Calu3 (cell line): ENCODE data around the gene RPS19. TPM values are rescaled to one million over a fixed set of nuclear protein-coding genes. Genes with fewer than 3 reads are reported as not detected.

Source experiments
- BruUV-seq: library from RNA; stranded (reverse); fragments of 400-500 nt; replicated peaks from 2 replicates; lab custom pipeline; 2021; lab: Mats Ljungman, UMichigan
- CTCF ChIA-PET: fragments of 300-600 bp; sonication (Branson Sonifier 250); formaldehyde crosslinking; loops from one replicate; lab custom pipeline; 2022; ENCODE audit warnings: antibody characterized with exemption; lab: Charles Lee
- DNase-seq: peaks from one replicate; pipeline ENCODE4 v3.0.0; 2022
- H3K27ac Mint-ChIP-seq: one replicate; pipeline ENCODE4 v1.8.0; 2022; ENCODE audit warnings: mixed read lengths; ENCODE audit not compliant: unreplicated experiment
- H3K27me3 Mint-ChIP-seq: one replicate; pipeline ENCODE4 v1.8.0; 2022; ENCODE audit warnings: mixed read lengths; ENCODE audit not compliant: unreplicated experiment
- H3K36me3 Mint-ChIP-seq: one replicate; pipeline ENCODE4 v1.8.0; 2022; ENCODE audit warnings: mild to moderate bottlenecking, moderate library complexity, mixed read lengths; ENCODE audit not compliant: insufficient read depth, unreplicated experiment
- H3K4me1 Mint-ChIP-seq: one replicate; pipeline ENCODE4 v1.8.0; 2022; ENCODE audit warnings: mild to moderate bottlenecking, low read depth, mixed read lengths; ENCODE audit not compliant: unreplicated experiment
- H3K4me3 Mint-ChIP-seq: one replicate; pipeline ENCODE4 v1.8.0; 2022; ENCODE audit warnings: mild to moderate bottlenecking, low read depth, moderate library complexity, mixed read lengths; ENCODE audit not compliant: unreplicated experiment
- H3K9me3 Mint-ChIP-seq: one replicate; pipeline ENCODE4 v1.8.0; 2022; ENCODE audit warnings: low read depth, mixed read lengths; ENCODE audit not compliant: unreplicated experiment
- intact Hi-C: fragments of 100-400 bp; cut with micrococcal nuclease; formaldehyde crosslinking; loops from one replicate; pipeline ENCODE4 v1.10.0; 2022; ENCODE audit not compliant: unreplicated experiment
- total RNA-seq: library from RNA; stranded (reverse); gene quantifications from 2 replicates; pipeline ENCODE4 v1.2.3, GENCODE V29; 2022
- TF ChIP-seq, protein P1 (sequence below): fragments of 200-600 bp; IDR thresholded peaks from one replicate; pipeline ENCODE4 v1.8.0; 2022; ENCODE audit warnings: antibody characterized with exemption; ENCODE audit not compliant: unreplicated experiment

Gene RPS19
- total RNA-seq, 1 experiment from 2014 or later = 2,220 TPM

DNA sequence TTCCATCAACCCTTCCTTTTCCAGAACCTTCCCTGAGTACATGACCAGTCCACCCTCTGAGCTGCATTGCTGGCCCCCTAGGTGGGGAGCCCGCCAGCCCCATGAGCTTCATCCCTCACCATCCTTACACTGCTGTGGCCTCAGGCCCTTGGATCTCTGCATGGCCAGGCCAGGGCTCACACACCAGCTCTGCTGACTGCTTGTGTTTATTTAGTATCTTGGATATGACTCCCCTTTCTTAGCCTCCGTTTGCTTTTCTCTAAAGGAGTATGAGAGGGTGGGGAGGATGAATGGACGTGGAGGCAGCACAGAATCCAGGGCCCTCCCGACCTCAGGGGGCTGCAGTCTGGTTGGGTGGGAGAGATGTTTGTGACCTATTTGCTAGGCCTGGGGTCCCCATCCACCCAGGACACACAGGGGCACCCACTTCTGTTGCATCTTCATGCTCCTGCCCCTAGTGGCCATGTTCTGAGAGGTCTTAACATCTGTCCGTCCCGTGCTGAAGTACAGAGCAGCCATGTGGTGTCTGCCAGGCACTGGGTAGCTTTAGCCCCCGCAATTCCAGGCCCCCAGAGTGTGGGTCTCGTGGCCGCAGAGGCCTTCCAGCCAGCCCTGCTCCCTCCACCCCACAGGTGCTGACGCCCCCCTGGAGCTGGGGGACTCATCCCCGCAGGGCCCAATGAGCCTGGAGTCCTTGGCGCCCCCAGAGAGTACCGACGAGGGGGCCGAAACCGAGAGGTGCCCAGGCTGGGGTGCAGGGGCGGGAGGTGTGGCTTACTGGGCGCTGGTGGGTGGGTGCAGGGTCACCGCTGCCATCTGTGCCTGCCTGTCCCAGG lies 35.9 kb downstream of the RPS19 start:
- no peaks in the 10 kb centered on the region for H3K4me1 Mint-ChIP-seq
- H3K9me3 Mint-ChIP-seq = no peaks in the 10 kb centered on the region
- BruUV-seq = no TSS peak
- CTCF ChIA-PET = interaction anchor here (1.0 kb wide), 1 partner anchor 11 kb away, joined by 3 read pairs; no protein-coding TSS in a partner anchor
- H3K36me3 Mint-ChIP-seq = peaks cover 31% of the 10 kb centered on the region
- intact Hi-C loops = no loop called here
- H3K4me3 Mint-ChIP-seq = no peak overlapping the region
- H3K27ac Mint-ChIP-seq = no peak overlapping the region
- no peak for DNase-seq
- TF ChIP-seq, protein P1, sequence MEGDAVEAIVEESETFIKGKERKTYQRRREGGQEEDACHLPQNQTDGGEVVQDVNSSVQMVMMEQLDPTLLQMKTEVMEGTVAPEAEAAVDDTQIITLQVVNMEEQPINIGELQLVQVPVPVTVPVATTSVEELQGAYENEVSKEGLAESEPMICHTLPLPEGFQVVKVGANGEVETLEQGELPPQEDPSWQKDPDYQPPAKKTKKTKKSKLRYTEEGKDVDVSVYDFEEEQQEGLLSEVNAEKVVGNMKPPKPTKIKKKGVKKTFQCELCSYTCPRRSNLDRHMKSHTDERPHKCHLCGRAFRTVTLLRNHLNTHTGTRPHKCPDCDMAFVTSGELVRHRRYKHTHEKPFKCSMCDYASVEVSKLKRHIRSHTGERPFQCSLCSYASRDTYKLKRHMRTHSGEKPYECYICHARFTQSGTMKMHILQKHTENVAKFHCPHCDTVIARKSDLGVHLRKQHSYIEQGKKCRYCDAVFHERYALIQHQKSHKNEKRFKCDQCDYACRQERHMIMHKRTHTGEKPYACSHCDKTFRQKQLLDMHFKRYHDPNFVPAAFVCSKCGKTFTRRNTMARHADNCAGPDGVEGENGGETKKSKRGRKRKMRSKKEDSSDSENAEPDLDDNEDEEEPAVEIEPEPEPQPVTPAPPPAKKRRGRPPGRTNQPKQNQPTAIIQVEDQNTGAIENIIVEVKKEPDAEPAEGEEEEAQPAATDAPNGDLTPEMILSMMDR = peak; percentile 29
- no peaks in the 10 kb centered on the region for H3K27me3 Mint-ChIP-seq

DNA sequence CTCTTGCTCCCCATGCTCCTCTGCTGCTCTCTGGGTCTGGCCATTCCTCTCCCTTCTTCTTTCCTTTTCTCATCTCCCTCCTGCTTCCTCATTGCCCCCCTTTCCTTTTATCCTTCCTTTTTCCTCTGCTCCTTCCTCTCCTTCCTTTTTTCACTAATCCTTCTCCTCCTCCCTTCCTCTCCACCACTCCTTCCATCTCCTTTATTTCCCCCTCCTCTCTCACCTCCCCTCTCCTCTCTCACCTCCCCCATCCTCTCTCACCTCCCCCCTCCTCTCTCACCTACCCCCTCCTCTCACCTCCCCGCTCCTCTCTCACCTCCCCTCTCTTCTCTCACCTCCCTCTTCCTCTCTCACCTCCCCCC lies 36.5 kb downstream of the RPS19 start:
- BruUV-seq = no TSS peak
- no peaks in the 10 kb centered on the region for H3K27me3 Mint-ChIP-seq
- no peaks in the 10 kb centered on the region for H3K4me1 Mint-ChIP-seq
- no peaks in the 10 kb centered on the region for H3K9me3 Mint-ChIP-seq
- no peak for DNase-seq
- intact Hi-C loops = no loop called here
- peaks cover 37% of the 10 kb centered on the region for H3K36me3 Mint-ChIP-seq
- CTCF ChIA-PET = no interaction called here
- H3K4me3 Mint-ChIP-seq = no peak overlapping the region
- no peak overlapping the region for H3K27ac Mint-ChIP-seq
- TF ChIP-seq, protein P1 = no peak

DNA sequence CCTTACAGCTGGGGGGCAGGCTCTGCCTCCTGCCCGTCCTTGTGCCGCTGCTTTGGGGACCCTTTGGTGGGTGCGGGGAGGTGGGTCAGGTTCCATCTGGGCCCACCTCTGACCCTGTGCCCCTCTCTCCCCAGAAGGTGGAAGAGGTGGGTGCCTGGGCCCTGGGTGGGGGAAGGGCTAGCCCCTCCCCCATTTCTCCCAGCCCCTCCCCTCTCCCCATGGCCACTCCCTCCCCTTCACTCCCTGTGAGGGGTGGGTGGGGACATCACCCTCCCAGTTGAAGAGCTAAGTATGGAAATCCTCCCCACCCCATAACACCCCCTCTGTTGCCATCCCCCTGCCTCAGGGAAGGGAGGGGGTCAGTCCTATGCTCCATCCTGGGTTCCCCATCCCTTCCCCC lies 37.1 kb downstream of the RPS19 start:
- Mint-ChIP-seq H3K4me3 (no peak overlapping the region), H3K27me3 (no peaks in the 10 kb centered on the region)

DNA sequence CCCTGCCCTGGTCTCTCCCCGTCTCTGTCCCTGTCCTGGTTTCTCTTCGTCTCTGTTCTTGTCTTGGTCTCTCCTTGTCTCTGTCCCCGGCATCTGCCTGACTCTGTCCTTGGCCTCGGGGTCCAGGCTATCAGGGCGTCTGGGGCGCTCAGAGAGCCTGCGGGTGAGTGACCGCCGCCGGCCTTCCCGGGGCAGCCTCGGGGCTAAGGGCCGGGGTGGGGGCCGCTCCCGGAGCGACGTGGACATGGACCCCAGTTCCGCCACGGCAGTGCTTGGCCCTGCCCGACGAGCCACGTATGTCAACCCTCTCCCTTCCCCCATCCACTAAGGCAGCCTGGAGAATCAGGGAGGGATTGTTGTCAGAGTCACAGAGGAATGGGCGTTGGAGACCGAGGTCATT lies 37.8 kb downstream of the RPS19 start:
- no peaks in the 10 kb centered on the region for H3K4me1 Mint-ChIP-seq
- no peaks in the 10 kb centered on the region for H3K9me3 Mint-ChIP-seq
- peaks cover 41% of the 10 kb centered on the region for H3K36me3 Mint-ChIP-seq
- CTCF ChIA-PET = interaction anchor here (0.7 kb wide), 1 partner anchor 215 kb away, joined by 3 read pairs; no protein-coding TSS in a partner anchor
- intact Hi-C loops = no loop called here
- TF ChIP-seq, protein P1 = no peak
- H3K27me3 Mint-ChIP-seq = no peaks in the 10 kb centered on the region
- BruUV-seq = TSS peak; percentile 56
- DNase-seq = no peak
- no peak overlapping the region for H3K4me3 Mint-ChIP-seq
- H3K27ac Mint-ChIP-seq = no peak overlapping the region

More for the DNA sequence above, 37.1 kb downstream of the RPS19 start:
- Mint-ChIP-seq H3K27ac (no peak overlapping the region), H3K4me1 (no peaks in the 10 kb centered on the region), H3K9me3 (no peaks in the 10 kb centered on the region), H3K36me3 (peaks cover 43% of the 10 kb centered on the region)
- TF ChIP-seq, protein P1 = no peak
- no peak for DNase-seq
- CTCF ChIA-PET = interaction anchor here (0.7 kb wide), 1 partner anchor 216 kb away, joined by 3 read pairs; no protein-coding TSS in a partner anchor
- BruUV-seq = no TSS peak
- intact Hi-C loops = no loop called here
